SK-N-SH (cell line): ENCODE measurements around the gene ADRA2B. TPM values are rescaled to one million over a fixed set of nuclear protein-coding genes. Genes with fewer than 3 reads are reported as not detected.

Source experiments
- CTCF ChIA-PET: fragments of 300-600, 350-600 bp; formaldehyde crosslinking; extraction: SDS; loops from one replicate; lab custom pipeline; 2021; lab: Yijun Ruan, JAX
- POLR2A ChIA-PET: fragments of 350-600 bp; sonication (Branson Sonifier 250); formaldehyde crosslinking; extraction: SDS; loops from one replicate; lab custom pipeline; 2020; ENCODE audit warnings: antibody characterized with exemption, inconsistent platforms; lab: Yijun Ruan, JAX
- DNase-seq: peaks from one replicate; pipeline ENCODE4 v3.0.0; 2012
- H2AFZ ChIP-seq: fragments of 200-600 bp; sonication (generic); 2 replicates; pipeline ENCODE4 v1.8.1; 2016; ENCODE audit warnings: antibody characterized with exemption, mild to moderate bottlenecking, low read depth
- H3F3A ChIP-seq: fragments of 200-600 bp; sonication (generic); replicated peaks from 2 replicates; pipeline ENCODE3; 2016; ENCODE audit warnings: antibody characterized with exemption, mild to moderate bottlenecking; ENCODE audit not compliant: insufficient read depth
- H3K27ac ChIP-seq, 2 experiments: fragments of 200-500 bp in 1 of 2; fragments of 200-600 bp in 1 of 2; sonication (Bioruptor generic) in 1 of 2; sonication (generic), shearing (Covaris generic) in 1 of 2; 2 replicates each; pipeline versions ENCODE4 v1.5.1 to v1.6.1; 2014 to 2016; ENCODE audit warnings: low read depth in 2 of 2, inconsistent platforms in 1 of 2, low read length in 1 of 2, mild to moderate bottlenecking in 1 of 2, mixed read lengths in 1 of 2
- H3K27me3 ChIP-seq: fragments of 200-600 bp; sonication (generic), shearing (Covaris generic); 2 replicates; pipeline ENCODE4 v1.6.1; 2016; ENCODE audit warnings: mixed run types; ENCODE audit not compliant: insufficient read depth
- H3K36me3 ChIP-seq, 2 experiments: fragments of 200-500 bp in 1 of 2; fragments of 200-600 bp in 1 of 2; sonication (Bioruptor generic) in 1 of 2; sonication (generic) in 1 of 2; replicated peaks in 1 of 2; 2 replicates each; pipeline versions ENCODE3 to v1.5.1; 2014 to 2016; ENCODE audit warnings: low read length in 1 of 2, mild to moderate bottlenecking in 1 of 2; ENCODE audit not compliant: insufficient read depth in 2 of 2, control insufficient read depth in 1 of 2
- H3K4me1 ChIP-seq, 2 experiments: fragments of 200-500 bp in 1 of 2; fragments of 200-600 bp in 1 of 2; sonication (Bioruptor generic) in 1 of 2; sonication (generic), shearing (Covaris generic) in 1 of 2; 2 replicates each; pipeline versions ENCODE4 v1.5.1 to v1.6.1; 2014 to 2016; ENCODE audit warnings: low read depth in 1 of 2, low read length in 1 of 2, mixed run types in 1 of 2; ENCODE audit not compliant: insufficient read depth in 2 of 2, control insufficient read depth in 1 of 2
- H3K4me2 ChIP-seq: fragments of 200-600 bp; sonication (generic), shearing (Covaris generic); 2 replicates; pipeline ENCODE4 v1.6.1; 2017; ENCODE audit warnings: mixed run types
- H3K4me3 ChIP-seq, 2 experiments: fragments of 200-500 bp in 1 of 2; fragments of 200-600 bp in 1 of 2; sonication (Bioruptor generic) in 1 of 2; sonication (generic), shearing (Covaris generic) in 1 of 2; 2 replicates each; pipeline versions ENCODE4 v1.5.1 to v1.8.1; 2014 to 2016; ENCODE audit warnings: low read depth in 2 of 2, inconsistent platforms in 1 of 2, low read length in 1 of 2, mild to moderate bottlenecking in 1 of 2, mixed read lengths in 1 of 2, moderate library complexity in 1 of 2
- H3K79me2 ChIP-seq: fragments of 200-600 bp; sonication (generic); 2 replicates; pipeline ENCODE4 v1.8.1; 2017; ENCODE audit warnings: mild to moderate bottlenecking; ENCODE audit not compliant: insufficient read depth
- H3K9ac ChIP-seq: fragments of 200-600 bp; sonication (generic); 2 replicates; pipeline ENCODE4 v1.6.1; 2017; ENCODE audit warnings: mixed run types
- H3K9me2 ChIP-seq: fragments of 200-600 bp; sonication (generic); 2 replicates; pipeline ENCODE4 v1.6.1; 2017; ENCODE audit warnings: mixed run types
- H3K9me3 ChIP-seq: fragments of 200-600 bp; sonication (generic); 2 replicates; pipeline ENCODE4 v1.6.1; 2017; ENCODE audit warnings: mixed run types, mild to moderate bottlenecking, moderate library complexity
- H4K20me1 ChIP-seq: fragments of 200-600 bp; sonication (generic); 2 replicates; pipeline ENCODE4 v1.6.1; 2017; ENCODE audit warnings: mild to moderate bottlenecking, mixed run types; ENCODE audit not compliant: insufficient read depth
- CHD2 ChIP-seq: fragments of 150-350 bp; IDR thresholded peaks from 2 replicates; pipeline ENCODE4 v1.6.1; 2018; ENCODE audit warnings: low read length; ENCODE audit not compliant: partially characterized antibody
- EP300 ChIP-seq, 2 experiments: IDR thresholded peaks; 2 replicates each; pipeline versions ENCODE4 v1.4.0 to v1.6.1; 2012; ENCODE audit warnings: borderline replicate concordance in 1 of 2, low read depth in 1 of 2, low read length in 1 of 2
- FOXJ3 ChIP-seq: sonication (generic); formaldehyde crosslinking; IDR thresholded peaks from 2 replicates; pipeline ENCODE4 v1.5.1; 2020; ENCODE audit warnings: mild to moderate bottlenecking, missing genetic modification reagents
- FOXM1 ChIP-seq: IDR thresholded peaks from 2 replicates; pipeline ENCODE4 v1.4.0; 2012; ENCODE audit warnings: low read depth, mild to moderate bottlenecking
- GATA2 ChIP-seq: sonication (generic); formaldehyde crosslinking; IDR thresholded peaks from 2 replicates; pipeline ENCODE4 v1.5.0; 2020; ENCODE audit warnings: mild to moderate bottlenecking, missing genetic modification reagents
- MEF2A ChIP-seq: IDR thresholded peaks from 2 replicates; pipeline ENCODE4 v1.4.0; 2012; ENCODE audit warnings: low read depth, borderline replicate concordance
- MXI1 ChIP-seq: IDR thresholded peaks from 2 replicates; pipeline ENCODE4 v1.6.1; 2012; ENCODE audit warnings: mild to moderate bottlenecking, low read depth, low read length, improper control_type of control experiment
- NRF1 ChIP-seq: IDR thresholded peaks from 2 replicates; pipeline ENCODE4 v1.6.1; 2012; ENCODE audit warnings: low read depth, mild to moderate bottlenecking, low read length
- POLR2AphosphoS5 ChIP-seq: IDR thresholded peaks from 2 replicates; pipeline ENCODE4 v1.6.1; 2012; ENCODE audit warnings: low read depth, low read length
- RAD21 ChIP-seq: IDR thresholded peaks from 2 replicates; pipeline ENCODE4 v1.6.1; 2012; ENCODE audit warnings: mild to moderate bottlenecking, low read length
- RXRA ChIP-seq: IDR thresholded peaks from 2 replicates; pipeline ENCODE4 v1.4.0; 2012; ENCODE audit warnings: low read depth, mild to moderate bottlenecking, borderline replicate concordance
- SMC3 ChIP-seq: IDR thresholded peaks from 2 replicates; pipeline ENCODE4 v1.6.1; 2012; ENCODE audit warnings: low read depth, low read length, improper control_type of control experiment
- TAF1 ChIP-seq: IDR thresholded peaks from 2 replicates; pipeline ENCODE4 v1.6.1; 2012; ENCODE audit warnings: low read depth, mild to moderate bottlenecking, low read length, moderate library complexity, borderline replicate concordance
- TEAD4 ChIP-seq: IDR thresholded peaks from 2 replicates; pipeline ENCODE4 v1.4.0; 2012; ENCODE audit warnings: mild to moderate bottlenecking, borderline replicate concordance; ENCODE audit not compliant: insufficient read depth
- WGBS: methylation state at CpG from one replicate; pipeline ENCODE4 v1.1.6; 2017; ENCODE audit warnings: low lambda C conversion rate; 5-methylcytosine and 5-hydroxymethylcytosine counted together
- polyA plus RNA-seq, 3 experiments: library from polyadenylated mRNA; depleted of rRNA; stranded (reverse); fragments of >200 nt; gene quantifications; 2 replicates each; pipeline ENCODE4 v1.2.3, GENCODE V29; 2012
- TF ChIP-seq, protein P1 (sequence below): IDR thresholded peaks from 2 replicates; pipeline ENCODE4 v1.4.0; 2012; ENCODE audit warnings: low read depth
- TF ChIP-seq, protein P2 (sequence below): IDR thresholded peaks from 2 replicates; pipeline ENCODE4 v1.4.0; 2012; ENCODE audit warnings: low read depth, borderline replicate concordance
- TF ChIP-seq, protein P3 (sequence below): fragments of 150-350 bp; IDR thresholded peaks from 2 replicates; pipeline ENCODE4 v1.6.1; 2016; ENCODE audit warnings: mild to moderate bottlenecking, low read depth, low read length

The ADRA2B gene
- polyA plus RNA-seq, 1 of the 3 experiments (the other 2 are of a cell fraction), result not detected

DNA sequence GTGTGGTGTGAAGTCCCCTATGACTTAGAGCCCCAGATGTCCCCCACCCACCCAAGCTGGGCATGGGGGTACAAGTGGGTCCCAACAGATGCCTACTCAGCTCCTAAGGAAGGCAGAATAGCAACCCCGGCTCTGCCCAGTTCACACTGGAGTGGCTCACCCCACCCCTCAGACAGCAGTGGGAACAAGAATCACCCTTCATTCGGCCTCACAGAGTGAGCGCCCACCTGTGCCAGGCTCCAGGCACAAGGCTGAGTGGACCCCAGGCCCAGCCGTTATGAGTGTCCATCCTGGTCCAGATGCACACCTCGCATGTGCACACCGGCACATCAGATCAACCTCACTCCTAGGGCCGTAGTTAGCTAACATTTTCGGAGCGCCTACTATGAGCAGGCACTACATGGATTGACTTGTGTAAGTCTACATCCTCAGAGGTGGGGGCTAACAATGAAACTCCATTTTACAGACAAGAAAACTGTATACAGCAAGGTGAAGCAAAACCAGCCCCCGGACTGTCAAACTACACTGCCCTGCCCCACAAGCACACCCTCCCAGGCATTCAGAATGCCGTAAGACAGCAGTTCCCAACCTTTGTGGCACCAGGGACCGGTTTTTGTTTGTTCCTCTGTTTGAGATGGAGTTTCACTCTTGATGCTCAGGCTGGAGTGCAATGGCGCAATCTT, 24.7 kb upstream of the ADRA2B start:
- POLR2A ChIA-PET, result no interaction called here
- Histone ChIP-seq H3K4me1 (peaks cover 4 to 39% of the 10 kb centered on the region in 2 experiments; a peak in 3 of 4 replicates), H4K20me1 (no peaks in the 10 kb centered on the region), H3F3A (no peaks in the 10 kb centered on the region), H3K9ac (no peak overlapping the region), H3K9me3 (no peaks in the 10 kb centered on the region), H3K4me2 (no peak overlapping the region), H3K4me3 (no peak overlapping the region), H3K79me2 (peaks cover 7% of the 10 kb centered on the region; the same call in 1 of the 2 replicates)
- CTCF ChIA-PET, result interaction anchor here (0.6 to 5.6 kb wide), 5 partner anchors 10 to 64 kb away, joined by 3 to 49 read pairs (median 18); partner anchors contain the start of gene ADRA2B
- TF ChIP-seq GATA2 (no peak), RXRA (no peak), MXI1 (no peak), NRF1 (no peak), FOXM1 (no peak), EP300 (IDR thresholded peaks at IDR 0.05; ENCODE audit: borderline replicate concordance in 1 of 2, low read depth in 1 of 2, low read length in 1 of 2) (no peak), MEF2A (no peak), CHD2 (no peak), SMC3 (no peak), POLR2AphosphoS5 (no peak), TEAD4 (no peak), RAD21 (no peak), TAF1 (no peak), FOXJ3 (no peak)
- TF ChIP-seq, protein P1, sequence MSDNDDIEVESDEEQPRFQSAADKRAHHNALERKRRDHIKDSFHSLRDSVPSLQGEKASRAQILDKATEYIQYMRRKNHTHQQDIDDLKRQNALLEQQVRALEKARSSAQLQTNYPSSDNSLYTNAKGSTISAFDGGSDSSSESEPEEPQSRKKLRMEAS, result no peak
- TF ChIP-seq, protein P2, sequence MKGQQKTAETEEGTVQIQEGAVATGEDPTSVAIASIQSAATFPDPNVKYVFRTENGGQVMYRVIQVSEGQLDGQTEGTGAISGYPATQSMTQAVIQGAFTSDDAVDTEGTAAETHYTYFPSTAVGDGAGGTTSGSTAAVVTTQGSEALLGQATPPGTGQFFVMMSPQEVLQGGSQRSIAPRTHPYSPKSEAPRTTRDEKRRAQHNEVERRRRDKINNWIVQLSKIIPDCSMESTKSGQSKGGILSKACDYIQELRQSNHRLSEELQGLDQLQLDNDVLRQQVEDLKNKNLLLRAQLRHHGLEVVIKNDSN, result no peak
- TF ChIP-seq, protein P3, sequence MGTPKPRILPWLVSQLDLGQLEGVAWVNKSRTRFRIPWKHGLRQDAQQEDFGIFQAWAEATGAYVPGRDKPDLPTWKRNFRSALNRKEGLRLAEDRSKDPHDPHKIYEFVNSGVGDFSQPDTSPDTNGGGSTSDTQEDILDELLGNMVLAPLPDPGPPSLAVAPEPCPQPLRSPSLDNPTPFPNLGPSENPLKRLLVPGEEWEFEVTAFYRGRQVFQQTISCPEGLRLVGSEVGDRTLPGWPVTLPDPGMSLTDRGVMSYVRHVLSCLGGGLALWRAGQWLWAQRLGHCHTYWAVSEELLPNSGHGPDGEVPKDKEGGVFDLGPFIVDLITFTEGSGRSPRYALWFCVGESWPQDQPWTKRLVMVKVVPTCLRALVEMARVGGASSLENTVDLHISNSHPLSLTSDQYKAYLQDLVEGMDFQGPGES, result no peak
- TF ChIP-seq, all 33 proteins: peak for 0
- H3K9me2 ChIP-seq, result no peaks in the 10 kb centered on the region
- 93% methylated on average over 10 of the region's 13 CpGs for WGBS
- no peak for DNase-seq
- H2AFZ ChIP-seq, result no peak overlapping the region
- no peaks in the 10 kb centered on the region for H3K27me3 ChIP-seq
- H3K27ac ChIP-seq, result no peak overlapping the region
- H3K36me3 ChIP-seq, result no peaks in the 10 kb centered on the region
